RWPE2 (cell line): Measurements from ENCODE around the gene PDE4D.

ENCODE experiments used
- ATAC-seq: fragments of 200-7000 bp; cut with Tn5 transposase; 3 replicates; pipeline ENCODE4 v1.9.1; 2021; ENCODE audit warnings: low read depth
- DNase-seq: peaks from one replicate; pipeline ENCODE4 v3.0.0-alpha.2; 2020; ENCODE audit warnings: low spot score
- H3K27ac ChIP-seq: fragments of 450-650 bp; 2 replicates; pipeline ENCODE4 v1.5.1; 2017; ENCODE audit warnings: mild to moderate bottlenecking; ENCODE audit not compliant: poor library complexity, severe bottlenecking
- H3K27me3 ChIP-seq: fragments of 250-450 bp; sonication (Bioruptor Pico); 2 replicates; pipeline ENCODE4 v1.5.1; 2021; ENCODE audit warnings: mild to moderate bottlenecking, moderate library complexity; ENCODE audit not compliant: insufficient read depth, poor library complexity, severe bottlenecking
- H3K36me3 ChIP-seq: fragments of 250-450 bp; sonication (Bioruptor Pico); 2 replicates; pipeline ENCODE4 v1.5.1; 2020; ENCODE audit warnings: low read depth, mild to moderate bottlenecking, moderate library complexity
- H3K4me1 ChIP-seq: fragments of 250-450 bp; sonication (Bioruptor Pico); 2 replicates; pipeline ENCODE4 v1.5.1; 2021; ENCODE audit warnings: mild to moderate bottlenecking, moderate library complexity; ENCODE audit not compliant: insufficient read depth, poor library complexity, severe bottlenecking
- H3K4me3 ChIP-seq: fragments of 250-450 bp; sonication (Bioruptor Pico); 2 replicates; pipeline ENCODE4 v1.5.1; 2021; ENCODE audit warnings: mild to moderate bottlenecking, moderate library complexity; ENCODE audit not compliant: severe bottlenecking
- H3K9me3 ChIP-seq: fragments of 250-450 bp; sonication (Bioruptor Pico); 2 replicates; pipeline ENCODE4 v1.5.1; 2021; ENCODE audit warnings: mild to moderate bottlenecking, moderate library complexity; ENCODE audit not compliant: severe bottlenecking
- TF ChIP-seq, protein P1 (sequence below): fragments of 450-650 bp; IDR thresholded peaks from one replicate; pipeline ENCODE4 v1.5.1; 2017; ENCODE audit warnings: mild to moderate bottlenecking, moderate library complexity; ENCODE audit not compliant: poor library complexity, severe bottlenecking

The PDE4D gene

DNA sequence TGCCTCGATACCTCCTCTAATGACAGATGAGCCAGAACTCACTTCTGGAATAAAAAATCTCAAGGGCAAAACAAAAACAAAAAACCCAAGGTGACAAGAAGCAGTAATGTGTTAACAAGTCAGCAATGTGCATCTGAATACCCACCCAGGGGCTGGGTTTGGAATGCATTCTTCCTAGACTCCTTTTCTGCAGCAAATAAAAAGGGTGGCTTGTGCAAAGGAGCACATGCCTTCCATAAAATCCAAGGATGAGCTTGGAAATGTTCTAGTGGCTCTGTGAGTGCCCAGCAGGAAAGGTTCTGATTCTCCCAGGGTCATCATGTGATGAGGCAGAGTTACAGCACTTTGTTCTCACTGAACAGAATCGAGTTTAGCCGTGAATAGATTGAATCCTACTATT is 710.8 kb downstream of the PDE4D start:
- H3K36me3 ChIP-seq = no peaks in the 10 kb centered on the region
- H3K9me3 ChIP-seq = no peaks in the 10 kb centered on the region
- DNase-seq (no peak), ATAC-seq (no peak)
- TF ChIP-seq, protein P1, sequence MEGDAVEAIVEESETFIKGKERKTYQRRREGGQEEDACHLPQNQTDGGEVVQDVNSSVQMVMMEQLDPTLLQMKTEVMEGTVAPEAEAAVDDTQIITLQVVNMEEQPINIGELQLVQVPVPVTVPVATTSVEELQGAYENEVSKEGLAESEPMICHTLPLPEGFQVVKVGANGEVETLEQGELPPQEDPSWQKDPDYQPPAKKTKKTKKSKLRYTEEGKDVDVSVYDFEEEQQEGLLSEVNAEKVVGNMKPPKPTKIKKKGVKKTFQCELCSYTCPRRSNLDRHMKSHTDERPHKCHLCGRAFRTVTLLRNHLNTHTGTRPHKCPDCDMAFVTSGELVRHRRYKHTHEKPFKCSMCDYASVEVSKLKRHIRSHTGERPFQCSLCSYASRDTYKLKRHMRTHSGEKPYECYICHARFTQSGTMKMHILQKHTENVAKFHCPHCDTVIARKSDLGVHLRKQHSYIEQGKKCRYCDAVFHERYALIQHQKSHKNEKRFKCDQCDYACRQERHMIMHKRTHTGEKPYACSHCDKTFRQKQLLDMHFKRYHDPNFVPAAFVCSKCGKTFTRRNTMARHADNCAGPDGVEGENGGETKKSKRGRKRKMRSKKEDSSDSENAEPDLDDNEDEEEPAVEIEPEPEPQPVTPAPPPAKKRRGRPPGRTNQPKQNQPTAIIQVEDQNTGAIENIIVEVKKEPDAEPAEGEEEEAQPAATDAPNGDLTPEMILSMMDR = no peak
- H3K4me1 ChIP-seq = no peaks in the 10 kb centered on the region
- no peak overlapping the region for H3K4me3 ChIP-seq
- H3K27me3 ChIP-seq = no peaks in the 10 kb centered on the region
- H3K27ac ChIP-seq = no peak overlapping the region

DNA sequence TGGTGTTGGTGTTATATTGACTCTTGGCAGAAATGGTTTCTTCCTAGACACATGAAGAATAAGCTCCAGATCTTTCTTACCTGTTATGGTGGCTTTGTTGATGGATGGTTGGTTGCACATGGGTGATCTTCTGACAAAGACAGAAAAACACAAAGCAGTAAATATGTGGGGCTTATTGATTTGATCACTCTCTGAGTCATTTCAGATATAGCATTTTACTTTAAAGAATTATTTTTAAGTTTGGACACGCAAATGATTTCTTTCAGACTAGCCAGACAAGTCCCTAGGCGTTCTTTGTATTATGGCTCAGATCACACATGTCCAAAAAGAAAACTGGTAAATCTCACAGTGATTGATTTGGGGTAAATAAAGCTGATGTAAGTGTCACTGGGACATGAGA is 713.0 kb downstream of the PDE4D start:
- H3K4me3 ChIP-seq = no peak overlapping the region
- no peaks in the 10 kb centered on the region for H3K36me3 ChIP-seq
- TF ChIP-seq, protein P1 = no peak
- no peak for DNase-seq
- no peak overlapping the region for H3K27ac ChIP-seq
- no peaks in the 10 kb centered on the region for H3K9me3 ChIP-seq
- no peak for ATAC-seq
- no peaks in the 10 kb centered on the region for H3K27me3 ChIP-seq
- H3K4me1 ChIP-seq = no peaks in the 10 kb centered on the region

DNA sequence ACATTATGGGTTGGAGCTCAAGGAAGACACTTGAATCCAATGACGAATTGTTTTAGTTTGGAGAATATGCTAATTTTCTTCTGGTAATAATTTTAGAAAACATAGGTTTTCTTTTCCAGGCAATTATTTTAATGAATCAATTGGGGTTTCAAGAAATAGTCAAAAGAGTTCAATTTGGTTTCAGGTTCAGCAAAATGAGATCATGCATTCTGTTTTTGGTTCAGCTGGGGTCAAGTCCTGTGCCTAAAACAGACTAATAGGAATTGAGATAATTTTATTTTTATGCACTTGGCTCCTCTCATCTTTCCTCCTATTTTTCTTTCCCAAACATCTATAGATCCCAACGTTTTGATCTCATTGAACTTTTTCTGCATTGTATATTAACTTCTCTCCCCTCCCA is 713.8 kb downstream of the PDE4D start:
- Histone ChIP-seq H3K4me3 (no peak overlapping the region), H3K9me3 (no peaks in the 10 kb centered on the region), H3K27me3 (no peaks in the 10 kb centered on the region), H3K36me3 (no peaks in the 10 kb centered on the region), H3K27ac (no peak overlapping the region), H3K4me1 (no peaks in the 10 kb centered on the region)
- no peak for ATAC-seq
- DNase-seq = no peak
- TF ChIP-seq, protein P1 = no peak

DNA sequence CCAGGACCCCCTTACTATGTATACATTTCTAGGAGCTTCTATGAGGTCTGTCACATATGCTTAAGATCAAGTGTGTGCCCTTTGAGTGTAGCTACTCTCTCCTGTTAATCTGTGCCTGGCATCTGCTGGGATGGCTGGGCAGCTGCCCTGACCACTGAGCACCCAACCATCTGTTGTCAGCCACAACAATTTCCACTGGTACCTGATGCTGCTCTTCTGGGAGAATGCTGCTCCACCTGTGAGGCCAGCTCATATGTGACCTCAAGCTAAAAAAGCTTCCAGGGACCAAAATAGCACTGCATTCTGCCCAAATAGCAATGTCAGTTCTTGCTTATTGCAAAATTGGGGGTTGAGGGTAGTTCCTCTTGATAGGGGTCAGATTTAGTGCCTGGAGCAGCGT is 715.0 kb downstream of the PDE4D start:
- no peaks in the 10 kb centered on the region for H3K4me1 ChIP-seq
- H3K36me3 ChIP-seq = no peaks in the 10 kb centered on the region
- H3K27me3 ChIP-seq = no peaks in the 10 kb centered on the region
- ATAC-seq = no peak
- no peak overlapping the region for H3K27ac ChIP-seq
- TF ChIP-seq, protein P1 = no peak
- no peak for DNase-seq
- H3K4me3 ChIP-seq = no peak overlapping the region
- no peaks in the 10 kb centered on the region for H3K9me3 ChIP-seq

DNA sequence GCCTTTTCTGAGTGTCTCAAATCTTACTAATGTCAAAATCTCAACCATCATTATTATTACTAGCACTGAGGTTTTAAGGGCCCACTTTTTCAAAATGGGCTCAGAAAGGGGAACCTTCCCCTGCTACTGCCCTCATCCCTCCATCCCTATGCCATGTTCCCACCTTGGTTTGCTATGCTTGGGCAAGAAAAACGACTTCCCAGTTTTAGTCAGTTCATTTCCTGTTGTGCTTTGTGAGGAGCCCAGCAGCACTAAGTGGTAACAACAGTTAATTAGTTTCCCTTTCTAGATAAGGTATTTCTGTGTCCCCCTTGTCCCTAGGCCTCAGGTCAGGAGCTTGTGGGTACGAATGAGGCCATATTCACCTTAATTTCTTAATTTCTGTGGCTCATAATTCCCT is 715.5 kb downstream of the PDE4D start:
- Histone ChIP-seq H3K9me3 (no peaks in the 10 kb centered on the region), H3K36me3 (no peaks in the 10 kb centered on the region), H3K4me1 (no peaks in the 10 kb centered on the region), H3K27me3 (no peaks in the 10 kb centered on the region), H3K27ac (no peak overlapping the region), H3K4me3 (no peak overlapping the region)
- no peak for ATAC-seq
- no peak for DNase-seq
- TF ChIP-seq, protein P1 = no peak
